ENCODE data around the gene TMOD2. TPM values are rescaled to one million over a fixed set of nuclear protein-coding genes. Genes with fewer than 3 reads are reported as not detected.

TMOD2 gene
- polyA plus RNA-seq, 1 donor (not counting 4 experiments of a cell fraction or from before 2014, with no cell fraction given), result 5.2 TPM

- H3K9me3 ChIP-seq (ENCODE audit: control insufficient read depth, low read depth, low read length), result no peaks in the 10 kb centered on the region
- H3K36me3 ChIP-seq (ENCODE audit: control insufficient read depth in 2 of 2, extremely low read depth in 1 of 2, insufficient read depth in 2 of 2, low read length in 2 of 2), result peaks cover 0 to 11% of the 10 kb centered on the region in 2 experiments
- peaks cover 27% of the 10 kb centered on the region for H4K20me1 ChIP-seq (ENCODE audit: control insufficient read depth, extremely low read depth, insufficient read depth, low read length)
- dilution Hi-C loops (cut with MboI; ENCODE audit: extremely low pct_ligation_motif_present, low sequenced_read_pairs), result no loop called here
- FAIRE-seq, result no peak
- no peak overlapping the region for H3K4me3 ChIP-seq (ENCODE audit: control insufficient read depth in 2 of 3, extremely low read depth in 1 of 3, insufficient read depth in 2 of 3, low read depth in 1 of 3, low read length in 3 of 3)
- peaks cover 99% of the 10 kb centered on the region for H3K79me2 ChIP-seq (ENCODE audit: control insufficient read depth, insufficient read depth, low read length)
- no peak overlapping the region for H3K4me2 ChIP-seq (ENCODE audit: control insufficient read depth, extremely low read depth, insufficient read depth, low read depth, low read length)
- peak overlapping the region; percentile 5 for H3K27ac ChIP-seq (ENCODE audit: control insufficient read depth, insufficient read depth, low read length)
- H3K9ac ChIP-seq (ENCODE audit: control insufficient read depth, extremely low read depth, insufficient read depth, low read length), result no peak overlapping the region
- no peaks in the 10 kb centered on the region for H3K27me3 ChIP-seq (ENCODE audit: control insufficient read depth, extremely low read depth, insufficient read depth, low read length)
- TF ChIP-seq CTCF (optimal IDR thresholded peaks at IDR 0.05 in 1 of 3, IDR thresholded peaks at IDR 0.05 in 1 of 3, conservative IDR thresholded peaks at IDR 0.05 in 1 of 3; ENCODE audit: extremely low read depth in 1 of 3, insufficient read depth in 2 of 3, low read length in 3 of 3) (no peak), EZH2 (IDR thresholded peaks at IDR 0.05; ENCODE audit: low read length) (no peak)
- H3K9me1 ChIP-seq (ENCODE audit: control insufficient read depth, extremely low read depth, insufficient read depth, low read length), result peaks cover 2% of the 10 kb centered on the region
- peaks cover 25% of the 10 kb centered on the region for H3K4me1 ChIP-seq (ENCODE audit: control insufficient read depth, extremely low read depth, insufficient read depth, low read length)
- no peak for DNase-seq (ENCODE audit: low read depth, low spot score)
- no peak overlapping the region for H2AFZ ChIP-seq (ENCODE audit: control insufficient read depth, low read length)
Measured at GRCh38 chr15:51855612-51856011, 104.2 kb downstream of the TMOD2 start.

- Histone ChIP-seq H3K27me3 (ENCODE audit: control insufficient read depth, extremely low read depth, insufficient read depth, low read length) (no peaks in the 10 kb centered on the region), H2AFZ (ENCODE audit: control insufficient read depth, low read length) (no peak overlapping the region), H3K36me3 (ENCODE audit: control insufficient read depth in 2 of 2, extremely low read depth in 1 of 2, insufficient read depth in 2 of 2, low read length in 2 of 2) (peaks cover under 1 to 9% of the 10 kb centered on the region in 2 experiments), H3K9ac (ENCODE audit: control insufficient read depth, extremely low read depth, insufficient read depth, low read length) (no peak overlapping the region), H3K27ac (ENCODE audit: control insufficient read depth, insufficient read depth, low read length) (no peak overlapping the region), H3K4me2 (ENCODE audit: control insufficient read depth, extremely low read depth, insufficient read depth, low read depth, low read length) (no peak overlapping the region), H3K4me1 (ENCODE audit: control insufficient read depth, extremely low read depth, insufficient read depth, low read length) (peaks cover 33% of the 10 kb centered on the region), H3K4me3 (ENCODE audit: control insufficient read depth in 2 of 3, extremely low read depth in 1 of 3, insufficient read depth in 2 of 3, low read depth in 1 of 3, low read length in 3 of 3) (no peak overlapping the region), H3K9me1 (ENCODE audit: control insufficient read depth, extremely low read depth, insufficient read depth, low read length) (peaks cover 2% of the 10 kb centered on the region), H3K79me2 (ENCODE audit: control insufficient read depth, insufficient read depth, low read length) (peaks cover 99% of the 10 kb centered on the region), H4K20me1 (ENCODE audit: control insufficient read depth, extremely low read depth, insufficient read depth, low read length) (peaks cover 26% of the 10 kb centered on the region), H3K9me3 (ENCODE audit: control insufficient read depth, low read depth, low read length) (no peaks in the 10 kb centered on the region)
- no peak for TF ChIP-seq CTCF (optimal IDR thresholded peaks at IDR 0.05 in 1 of 3, IDR thresholded peaks at IDR 0.05 in 1 of 3, conservative IDR thresholded peaks at IDR 0.05 in 1 of 3; ENCODE audit: extremely low read depth in 1 of 3, insufficient read depth in 2 of 3, low read length in 3 of 3)
- no peak for TF ChIP-seq EZH2 (IDR thresholded peaks at IDR 0.05; ENCODE audit: low read length)
- DNase-seq (ENCODE audit: low read depth, low spot score), result no peak
- dilution Hi-C loops (cut with MboI; ENCODE audit: extremely low pct_ligation_motif_present, low sequenced_read_pairs), result no loop called here
- no peak for FAIRE-seq
Measured at GRCh38 chr15:51856714-51857380, 105.5 kb downstream of the TMOD2 start.
